Effector CD8-positive, alpha-beta T cell (primary cell): ENCODE measurements around the gene SPO11.

Experiments used
- DNase-seq: peaks from one replicate; lab custom pipeline; 2025; lab: John Stamatoyannopoulos, UW

SPO11 gene

GRCh38 chr20:57310821-57311514, 18.6 kb upstream of the SPO11 start:
- DNase-seq, result no peak

DNA sequence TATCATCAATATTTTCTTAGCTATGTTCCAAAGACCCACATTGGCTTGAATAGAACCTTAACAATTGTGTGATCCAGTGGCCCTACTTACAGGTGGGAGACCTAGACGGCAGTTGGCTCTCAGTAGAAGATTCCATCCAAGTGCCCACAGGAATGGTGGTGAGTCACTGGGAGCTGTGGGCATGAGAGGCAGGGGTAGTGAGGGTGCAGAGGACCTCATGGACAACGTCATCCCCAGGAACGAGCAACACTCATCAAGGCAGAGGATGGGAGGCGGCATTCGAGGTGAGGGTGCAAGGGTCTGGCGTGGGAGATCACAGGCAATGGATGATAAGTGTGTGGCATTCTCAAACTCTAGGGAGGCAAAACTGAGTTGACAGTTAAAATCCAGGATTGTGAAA, 17.5 kb upstream of the SPO11 start:
- DNase-seq, result no peak

DNA sequence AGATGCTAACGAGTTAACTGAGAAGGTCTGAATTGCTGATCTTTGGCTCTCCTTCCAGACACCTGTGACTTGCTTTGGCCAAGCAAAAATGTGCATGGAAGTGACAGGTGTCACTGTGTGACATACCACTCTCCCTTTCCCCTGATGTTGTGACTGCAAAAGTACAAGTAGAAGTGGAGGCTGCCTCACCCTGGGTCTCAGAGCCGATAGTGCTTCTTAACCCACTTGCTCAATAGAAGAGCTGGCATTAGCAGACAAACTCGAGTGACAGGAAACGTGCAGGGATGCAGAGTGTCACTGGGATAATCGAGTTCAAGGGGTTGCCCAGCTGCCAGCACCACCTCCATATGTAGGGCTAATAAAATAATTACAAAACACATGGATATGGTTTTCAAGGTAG, 16.4 kb upstream of the SPO11 start:
- no peak for DNase-seq

DNA sequence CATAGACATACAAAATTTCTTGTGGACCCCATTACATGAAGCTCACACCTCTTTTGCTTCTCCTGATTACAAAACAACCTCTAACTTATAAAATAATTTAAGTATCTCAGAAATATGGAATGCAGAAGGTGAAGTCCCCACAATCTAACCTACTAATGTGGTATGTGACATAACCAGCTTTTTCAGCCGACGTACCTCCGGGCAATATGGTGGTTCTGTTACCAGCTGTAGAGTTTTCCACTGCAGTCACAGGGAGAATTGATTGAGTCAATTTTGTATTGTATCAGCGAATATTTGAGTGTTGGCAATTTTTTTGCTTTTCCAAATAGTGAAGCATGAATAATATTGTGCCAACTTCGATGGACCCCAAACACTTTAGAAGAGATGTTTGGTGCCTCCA, 15.7 kb upstream of the SPO11 start:
- DNase-seq, result no peak

DNA sequence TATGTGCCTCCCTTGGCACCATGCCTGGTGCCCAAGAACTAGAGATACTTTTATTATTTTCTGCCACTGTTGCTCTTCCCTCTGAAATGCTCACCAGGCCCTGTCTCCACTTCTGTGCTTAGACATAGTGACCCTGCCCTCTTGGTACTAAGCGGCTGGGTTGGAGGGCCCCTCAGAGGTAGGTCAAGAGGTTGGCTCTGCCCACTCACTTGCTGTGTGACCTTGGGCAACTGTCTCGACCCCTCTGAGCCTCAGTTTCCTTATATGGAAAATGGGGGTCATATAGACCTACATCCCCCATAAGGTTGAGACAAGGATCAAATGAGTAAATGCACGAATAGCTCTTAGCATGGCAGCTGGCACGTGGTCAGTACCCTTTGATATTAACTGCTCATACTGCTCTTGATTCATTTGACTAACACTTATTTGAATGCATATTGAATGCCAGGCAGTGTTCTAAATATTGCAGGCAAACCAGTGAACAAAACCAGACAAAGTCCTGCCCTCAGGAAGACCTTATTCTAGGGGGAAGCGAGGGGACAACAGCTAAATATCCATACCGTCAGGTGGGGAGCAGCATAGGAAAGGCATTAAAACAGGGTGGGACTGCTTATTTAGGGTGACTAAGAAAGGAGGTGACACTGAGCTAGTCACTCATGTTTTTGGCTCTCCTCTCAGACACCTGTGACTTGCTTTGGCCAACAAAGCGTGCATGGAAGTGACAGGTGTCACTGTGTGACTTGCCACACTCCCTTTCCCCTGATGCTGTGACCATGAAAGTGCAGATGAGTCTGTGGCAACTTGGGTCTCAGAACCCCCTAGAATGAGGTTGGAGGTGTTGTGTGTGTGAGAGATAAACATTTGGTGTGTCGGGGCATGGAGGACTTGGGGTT, 14.3 kb upstream of the SPO11 start:
- DNase-seq, result no peak

- DNase-seq, result no peak
These were observed 13.6 kb upstream of the SPO11 start for GRCh38 chr20:57315976-57316480.

GRCh38 chr20:57316795-57317201, 12.8 kb upstream of the SPO11 start:
- no peak for DNase-seq

GRCh38 chr20:57317316-57317788, 12.3 kb upstream of the SPO11 start:
- no peak for DNase-seq

GRCh38 chr20:57317789-57318371, 11.7 kb upstream of the SPO11 start:
- DNase-seq, result no peak

- no peak for DNase-seq
These were observed 10.0 kb upstream of the SPO11 start for GRCh38 chr20:57319584-57319983.

DNA sequence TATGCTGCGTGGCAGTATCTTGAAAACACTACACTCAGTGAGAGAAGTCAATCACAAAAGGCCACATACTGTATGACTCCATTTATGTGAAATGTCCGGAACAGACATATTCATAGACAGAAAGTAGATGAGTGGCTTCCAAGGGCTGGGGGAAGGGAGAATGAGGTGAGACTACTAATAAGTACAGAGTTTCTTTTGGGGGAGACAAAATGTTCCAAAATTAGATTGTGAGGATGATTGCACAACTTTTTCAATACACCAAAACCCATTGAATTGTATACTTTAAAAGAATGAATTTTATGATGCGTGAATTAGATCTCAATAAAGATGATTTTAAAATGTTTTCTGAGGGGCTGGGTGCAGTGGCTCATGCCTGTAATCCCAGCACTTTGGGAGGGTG, 9.2 kb upstream of the SPO11 start:
- DNase-seq, result no peak

DNA sequence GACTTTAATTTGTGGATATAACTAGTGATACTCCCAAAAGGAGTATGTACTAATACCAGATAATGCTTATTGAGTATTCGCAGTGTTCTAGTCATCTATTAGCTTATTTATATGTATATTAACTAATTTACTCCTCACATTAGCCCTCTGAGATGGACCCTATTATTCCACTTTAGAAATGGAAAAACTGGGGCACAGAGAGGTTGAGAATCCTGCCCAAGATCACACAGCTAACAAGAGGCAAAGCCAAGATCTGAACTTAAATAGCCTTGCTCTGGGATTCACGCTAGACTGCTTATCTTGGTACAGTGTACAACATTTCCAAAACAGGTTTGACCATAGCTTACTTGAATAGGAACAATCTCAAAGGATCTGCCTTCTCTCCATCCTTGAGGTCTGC, 8.5 kb upstream of the SPO11 start:
- no peak for DNase-seq

- DNase-seq, result no peak
These were observed 7.1 kb upstream of the SPO11 start for GRCh38 chr20:57322476-57322875.

- no peak for DNase-seq
These were observed 6.6 kb upstream of the SPO11 start for GRCh38 chr20:57323034-57323433.

GRCh38 chr20:57325632-57326356, 3.8 kb upstream of the SPO11 start:
- DNase-seq, result no peak

DNA sequence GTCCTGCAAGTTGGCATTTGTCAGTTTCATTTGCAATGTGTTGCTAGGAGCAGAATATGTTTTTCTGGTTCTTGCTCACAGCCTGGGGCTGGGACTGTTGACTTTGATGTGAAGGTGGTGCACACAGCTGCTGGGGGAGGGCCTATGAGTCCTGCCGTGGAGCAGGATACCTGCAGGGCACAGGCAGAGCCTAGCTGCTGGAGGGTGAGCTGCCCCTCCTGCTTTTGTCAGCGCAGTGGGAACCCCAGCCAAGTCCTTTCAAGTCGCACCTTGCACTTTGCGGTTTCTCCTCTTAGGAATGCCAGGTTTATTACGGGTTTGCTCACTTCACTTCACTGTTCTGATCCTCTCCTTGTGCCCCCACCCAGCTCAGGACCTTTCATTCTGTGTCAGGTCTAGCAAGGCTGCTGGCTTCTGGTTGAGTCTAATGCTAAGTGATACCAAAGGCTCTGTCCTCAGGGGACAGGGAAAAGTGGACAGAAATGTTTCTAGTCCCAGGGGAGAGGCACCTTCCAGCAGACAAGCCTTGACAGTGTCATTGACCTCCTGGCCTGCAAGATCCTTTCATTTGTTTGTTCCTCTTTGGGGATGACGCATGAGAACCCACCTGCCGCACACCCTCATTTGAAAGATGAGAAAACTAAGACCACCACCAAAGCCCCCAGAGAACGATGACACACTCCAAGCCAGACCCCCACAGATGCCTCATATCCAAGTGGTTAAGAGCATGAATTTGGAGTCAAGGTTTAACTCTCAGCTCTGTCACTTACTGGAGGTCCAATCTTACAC, 2.7 kb upstream of the SPO11 start:
- no peak for DNase-seq

GRCh38 chr20:57327820-57328219, 1.8 kb upstream of the SPO11 start:
- DNase-seq, result no peak

GRCh38 chr20:57330998-57331397, 1.4 kb downstream of the SPO11 start:
- no peak for DNase-seq

GRCh38 chr20:57332105-57333089, 2.8 kb downstream of the SPO11 start:
- DNase-seq, result no peak

DNA sequence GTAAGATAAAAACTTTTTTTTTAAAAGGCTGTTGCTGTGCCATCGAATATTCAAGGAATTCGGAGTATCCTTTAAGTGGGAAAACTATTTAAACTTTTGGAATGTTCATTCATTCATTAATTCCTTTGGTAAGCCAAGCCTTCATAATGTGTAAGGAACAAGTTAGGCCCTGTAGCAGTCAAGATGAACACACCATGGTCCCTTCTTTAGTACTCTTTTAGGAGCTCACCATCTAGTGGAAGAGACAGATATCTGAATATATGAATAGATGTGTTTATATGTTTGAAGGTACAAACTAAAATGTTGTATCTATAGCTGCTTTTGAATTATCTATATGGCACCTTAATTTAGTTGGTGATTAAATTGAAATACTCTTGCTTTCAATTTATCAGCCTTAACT, 5.8 kb downstream of the SPO11 start:
- DNase-seq, result no peak
